ENCODE measurements around the gene NUP205.

NUP205 gene

GRCh38 chr7:135584362-135585353 lies 26.9 kb downstream of the NUP205 start:
- H3K79me2 ChIP-seq (ENCODE audit: insufficient read depth, low read depth), result no peaks in the 10 kb centered on the region
- H3K36me3 ChIP-seq (ENCODE audit: insufficient read depth), result peaks cover 35% of the 10 kb centered on the region
- H3K4me2 ChIP-seq, result no peak overlapping the region
- TF ChIP-seq CTCF (conservative IDR thresholded peaks at IDR 0.05; ENCODE audit: low read depth, low read length), result no peak
- H2AFZ ChIP-seq (ENCODE audit: low read depth), result no peak overlapping the region
- no peaks in the 10 kb centered on the region for H3K27me3 ChIP-seq (ENCODE audit: insufficient read depth, low read depth)
- H3K9ac ChIP-seq, result no peak overlapping the region
- H3K4me1 ChIP-seq (ENCODE audit: low read depth, poor library complexity, severe bottlenecking), result no peaks in the 10 kb centered on the region
- H4K20me1 ChIP-seq (ENCODE audit: insufficient read depth), result no peaks in the 10 kb centered on the region
- H3K4me3 ChIP-seq (IDR thresholded peaks at IDR 0.05; ENCODE audit: insufficient read depth, low read depth, low read length), result no peak overlapping the region
- H3K27ac ChIP-seq, result no peak overlapping the region

- H3K4me1 ChIP-seq (ENCODE audit: low read depth, poor library complexity, severe bottlenecking), result no peaks in the 10 kb centered on the region
- no peak for TF ChIP-seq CTCF (conservative IDR thresholded peaks at IDR 0.05; ENCODE audit: low read depth, low read length)
- H3K4me3 ChIP-seq (IDR thresholded peaks at IDR 0.05; ENCODE audit: insufficient read depth, low read depth, low read length), result no peak overlapping the region
- H3K27me3 ChIP-seq (ENCODE audit: insufficient read depth, low read depth), result no peaks in the 10 kb centered on the region
- no peak overlapping the region for H3K27ac ChIP-seq
- no peak overlapping the region for H2AFZ ChIP-seq (ENCODE audit: low read depth)
- H3K4me2 ChIP-seq, result no peak overlapping the region
- H3K79me2 ChIP-seq (ENCODE audit: insufficient read depth, low read depth), result no peaks in the 10 kb centered on the region
- H4K20me1 ChIP-seq (ENCODE audit: insufficient read depth), result no peaks in the 10 kb centered on the region
- no peak overlapping the region for H3K9ac ChIP-seq
- peaks cover 36% of the 10 kb centered on the region; the same call in 1 of the 2 replicates for H3K36me3 ChIP-seq (ENCODE audit: insufficient read depth)
Measured at GRCh38 chr7:135597181-135597925, 39.6 kb downstream of the NUP205 start.

- no peaks in the 10 kb centered on the region for H3K79me2 ChIP-seq (ENCODE audit: insufficient read depth, low read depth)
- H3K27ac ChIP-seq, result no peak overlapping the region
- H3K36me3 ChIP-seq (ENCODE audit: insufficient read depth), result peaks cover 32% of the 10 kb centered on the region; the same call in 1 of the 2 replicates
- H4K20me1 ChIP-seq (ENCODE audit: insufficient read depth), result no peaks in the 10 kb centered on the region
- H3K9ac ChIP-seq, result no peak overlapping the region
- no peak overlapping the region for H3K4me2 ChIP-seq
- H2AFZ ChIP-seq (ENCODE audit: low read depth), result no peak overlapping the region
- no peak overlapping the region for H3K4me3 ChIP-seq (IDR thresholded peaks at IDR 0.05; ENCODE audit: insufficient read depth, low read depth, low read length)
- no peaks in the 10 kb centered on the region for H3K4me1 ChIP-seq (ENCODE audit: low read depth, poor library complexity, severe bottlenecking)
- TF ChIP-seq CTCF (conservative IDR thresholded peaks at IDR 0.05; ENCODE audit: low read depth, low read length), result no peak
- no peaks in the 10 kb centered on the region for H3K27me3 ChIP-seq (ENCODE audit: insufficient read depth, low read depth)
Measured at GRCh38 chr7:135597926-135598305, 40.2 kb downstream of the NUP205 start.

- H3K27ac ChIP-seq, result no peak overlapping the region
- TF ChIP-seq CTCF (conservative IDR thresholded peaks at IDR 0.05; ENCODE audit: low read depth, low read length), result no peak
- H3K4me1 ChIP-seq (ENCODE audit: low read depth, poor library complexity, severe bottlenecking), result no peaks in the 10 kb centered on the region
- H2AFZ ChIP-seq (ENCODE audit: low read depth), result no peak overlapping the region
- no peaks in the 10 kb centered on the region for H3K79me2 ChIP-seq (ENCODE audit: insufficient read depth, low read depth)
- H3K4me2 ChIP-seq, result no peak overlapping the region
- H4K20me1 ChIP-seq (ENCODE audit: insufficient read depth), result no peaks in the 10 kb centered on the region
- H3K9ac ChIP-seq, result no peak overlapping the region
- H3K27me3 ChIP-seq (ENCODE audit: insufficient read depth, low read depth), result no peaks in the 10 kb centered on the region
- peaks cover 18% of the 10 kb centered on the region; the same call in 1 of the 2 replicates for H3K36me3 ChIP-seq (ENCODE audit: insufficient read depth)
- no peak overlapping the region for H3K4me3 ChIP-seq (IDR thresholded peaks at IDR 0.05; ENCODE audit: insufficient read depth, low read depth, low read length)
Measured at GRCh38 chr7:135599471-135599870, 41.8 kb downstream of the NUP205 start.

Measured in KMS-11 (cell line).